ENCODE results near the gene TMEM171.
A peak's percentile ranks its signal among the peaks of the same experiment; 100 is the strongest.

TMEM171 gene

DNA sequence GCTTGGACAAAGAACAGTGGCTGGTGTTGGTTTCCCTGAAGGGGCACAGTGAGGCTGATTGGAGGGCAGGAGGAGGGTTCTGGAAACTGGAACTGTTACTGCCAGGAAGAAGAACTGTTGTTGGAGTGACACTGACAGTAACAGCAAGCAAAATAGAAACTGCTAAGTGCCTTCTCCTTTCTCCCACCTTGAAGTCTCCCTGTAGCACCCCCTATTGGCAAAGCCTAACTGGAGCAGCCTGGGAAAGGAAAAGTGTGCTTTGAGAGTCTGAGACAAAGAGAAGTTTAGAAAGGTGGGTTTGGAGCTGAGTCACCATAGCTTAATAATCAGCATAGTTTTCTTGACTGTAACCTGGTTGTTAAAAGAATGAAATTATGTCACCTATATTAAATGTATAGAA is 50.1 kb downstream of the TMEM171 start:
- Histone ChIP-seq H3K36me3 (ENCODE audit: insufficient read depth, low read length) (no peaks in the 10 kb centered on the region), H4K20me1 (ENCODE audit: insufficient read depth, low read length, poor library complexity, severe bottlenecking) (no peaks in the 10 kb centered on the region), H3K4me2 (ENCODE audit: low read depth, low read length, poor library complexity, severe bottlenecking) (no peak overlapping the region), H3K27me3 (ENCODE audit: insufficient read depth, low read length, poor library complexity, severe bottlenecking) (peaks cover 66% of the 10 kb centered on the region), H3K9ac (ENCODE audit: low read depth, low read length, poor library complexity, severe bottlenecking) (no peak overlapping the region), H2AFZ (ENCODE audit: low read length) (no peak overlapping the region; the same call in 1 of the 2 replicates), H3K9me2 (replicated peaks; ENCODE audit: low read depth, low read length) (no peaks in the 10 kb centered on the region), H3F3A (ENCODE audit: low read depth) (no peaks in the 10 kb centered on the region), H3K9me3 (ENCODE audit: insufficient read depth, low read depth, low read length) (no peaks in the 10 kb centered on the region), H3K79me2 (ENCODE audit: insufficient read depth, low read length) (no peaks in the 10 kb centered on the region), H3K4me1 (ENCODE audit: insufficient read depth, low read length, poor library complexity, severe bottlenecking) (no peaks in the 10 kb centered on the region), H3K4me3 (ENCODE audit: low read length, poor library complexity, severe bottlenecking) (no peak overlapping the region)
- TF ChIP-seq, protein P1, sequence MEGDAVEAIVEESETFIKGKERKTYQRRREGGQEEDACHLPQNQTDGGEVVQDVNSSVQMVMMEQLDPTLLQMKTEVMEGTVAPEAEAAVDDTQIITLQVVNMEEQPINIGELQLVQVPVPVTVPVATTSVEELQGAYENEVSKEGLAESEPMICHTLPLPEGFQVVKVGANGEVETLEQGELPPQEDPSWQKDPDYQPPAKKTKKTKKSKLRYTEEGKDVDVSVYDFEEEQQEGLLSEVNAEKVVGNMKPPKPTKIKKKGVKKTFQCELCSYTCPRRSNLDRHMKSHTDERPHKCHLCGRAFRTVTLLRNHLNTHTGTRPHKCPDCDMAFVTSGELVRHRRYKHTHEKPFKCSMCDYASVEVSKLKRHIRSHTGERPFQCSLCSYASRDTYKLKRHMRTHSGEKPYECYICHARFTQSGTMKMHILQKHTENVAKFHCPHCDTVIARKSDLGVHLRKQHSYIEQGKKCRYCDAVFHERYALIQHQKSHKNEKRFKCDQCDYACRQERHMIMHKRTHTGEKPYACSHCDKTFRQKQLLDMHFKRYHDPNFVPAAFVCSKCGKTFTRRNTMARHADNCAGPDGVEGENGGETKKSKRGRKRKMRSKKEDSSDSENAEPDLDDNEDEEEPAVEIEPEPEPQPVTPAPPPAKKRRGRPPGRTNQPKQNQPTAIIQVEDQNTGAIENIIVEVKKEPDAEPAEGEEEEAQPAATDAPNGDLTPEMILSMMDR (conservative IDR thresholded peaks at IDR 0.05; ENCODE audit: low read length) = peak; percentile 75
- no peak for TF ChIP-seq EZH2phosphoT487 (IDR thresholded peaks at IDR 0.05; ENCODE audit: borderline replicate concordance)

- no peaks in the 10 kb centered on the region for H3F3A ChIP-seq (ENCODE audit: low read depth)
- no peaks in the 10 kb centered on the region for H3K36me3 ChIP-seq (ENCODE audit: insufficient read depth, low read length)
- no peaks in the 10 kb centered on the region for H3K9me3 ChIP-seq (ENCODE audit: insufficient read depth, low read depth, low read length)
- H3K4me3 ChIP-seq (ENCODE audit: low read length, poor library complexity, severe bottlenecking) = no peak overlapping the region
- no peak overlapping the region for H3K9ac ChIP-seq (ENCODE audit: low read depth, low read length, poor library complexity, severe bottlenecking)
- no peaks in the 10 kb centered on the region for H3K9me2 ChIP-seq (replicated peaks; ENCODE audit: low read depth, low read length)
- H3K27me3 ChIP-seq (ENCODE audit: insufficient read depth, low read length, poor library complexity, severe bottlenecking) = peaks cover 63% of the 10 kb centered on the region
- TF ChIP-seq EZH2phosphoT487 (IDR thresholded peaks at IDR 0.05; ENCODE audit: borderline replicate concordance) = no peak
- TF ChIP-seq, protein P1 (conservative IDR thresholded peaks at IDR 0.05; ENCODE audit: low read length) = no peak
- H3K79me2 ChIP-seq (ENCODE audit: insufficient read depth, low read length) = no peaks in the 10 kb centered on the region
- no peak overlapping the region for H3K4me2 ChIP-seq (ENCODE audit: low read depth, low read length, poor library complexity, severe bottlenecking)
- no peaks in the 10 kb centered on the region for H4K20me1 ChIP-seq (ENCODE audit: insufficient read depth, low read length, poor library complexity, severe bottlenecking)
- no peaks in the 10 kb centered on the region for H3K4me1 ChIP-seq (ENCODE audit: insufficient read depth, low read length, poor library complexity, severe bottlenecking)
- no peak overlapping the region for H2AFZ ChIP-seq (ENCODE audit: low read length)
Measured at GRCh38 chr5:73171495-73171894, 51.1 kb downstream of the TMEM171 start.

- Histone ChIP-seq H2AFZ (ENCODE audit: low read length) (no peak within 1 kb of the TSS), H3K4me2 (ENCODE audit: low read depth, low read length, poor library complexity, severe bottlenecking) (no peak within 1 kb of the TSS), H3K36me3 (ENCODE audit: insufficient read depth, low read length) (no peaks in the 10 kb centered on the region), H3K9me3 (ENCODE audit: insufficient read depth, low read depth, low read length) (no peaks in the 10 kb centered on the region), H3K9ac (ENCODE audit: low read depth, low read length, poor library complexity, severe bottlenecking) (no peak within 1 kb of the TSS), H3F3A (ENCODE audit: low read depth) (no peaks in the 10 kb centered on the region), H3K9me2 (replicated peaks; ENCODE audit: low read depth, low read length) (no peaks in the 10 kb centered on the region), H3K79me2 (ENCODE audit: insufficient read depth, low read length) (no peaks in the 10 kb centered on the region), H4K20me1 (ENCODE audit: insufficient read depth, low read length, poor library complexity, severe bottlenecking) (no peaks in the 10 kb centered on the region), H3K4me3 (ENCODE audit: low read length, poor library complexity, severe bottlenecking) (no peak within 1 kb of the TSS), H3K4me1 (ENCODE audit: insufficient read depth, low read length, poor library complexity, severe bottlenecking) (no peaks in the 10 kb centered on the region), H3K27me3 (ENCODE audit: insufficient read depth, low read length, poor library complexity, severe bottlenecking) (peaks cover 49% of the 10 kb centered on the region)
- no peak for TF ChIP-seq EZH2phosphoT487 (IDR thresholded peaks at IDR 0.05; ENCODE audit: borderline replicate concordance)
- TF ChIP-seq, protein P1 (conservative IDR thresholded peaks at IDR 0.05; ENCODE audit: low read length) = no peak
Measured at GRCh38 chr5:73172951-73173350, 52.6 kb downstream of the TMEM171 start, which contains the start of gene TMEM174. Gene TMEM174 (plus strand): TSS chr5:73173193. CDS start chr5:73173244, 51 bp downstream.
